Naive thymus-derived CD4-positive, alpha-beta T cell (primary cell): ENCODE results near the gene AK2. TPM values are rescaled to one million over a fixed set of nuclear protein-coding genes. Genes with fewer than 3 reads are reported as not detected.

ENCODE experiments used
- ATAC-seq: fragments of 150-1000 bp; cut with Tn5 transposase; 2 replicates; pipeline ENCODE4 v1.10.0; 2021; ENCODE audit warnings: mild to moderate bottlenecking, moderate library complexity
- CTCF ChIA-PET: fragments of 350-600 bp; sonication (Branson Sonifier 250); formaldehyde crosslinking; loops from one replicate; lab custom pipeline; 2021; ENCODE audit warnings: antibody characterized with exemption; lab: Charles Lee
- POLR2A ChIA-PET: fragments of 350-600 bp; sonication (Branson Sonifier 250); formaldehyde crosslinking; loops from one replicate; lab custom pipeline; 2021; ENCODE audit warnings: antibody characterized with exemption, inconsistent platforms; lab: Charles Lee
- DNase-seq, 9 donors: peaks; one replicate each; pipeline versions ENCODE4 v3.0.0 to v3.0.0-alpha.2; 2020 to 2022; ENCODE audit warnings: mixed read lengths in 1 of 9
- H3K27ac ChIP-seq: one replicate; pipeline ENCODE4 v1.7.0; 2013; ENCODE audit warnings: mild to moderate bottlenecking, low read depth, low read length, moderate library complexity
- H3K27me3 ChIP-seq, 2 donors: one replicate each; pipeline ENCODE4 v1.7.0; 2013; ENCODE audit warnings: low read length in 2 of 2, mild to moderate bottlenecking in 2 of 2, moderate library complexity in 2 of 2; ENCODE audit not compliant: control insufficient read depth in 2 of 2, insufficient read depth in 2 of 2
- H3K36me3 ChIP-seq, 3 experiments: 1 replicate in 2 of 3; 2 replicates in 1 of 3; pipeline ENCODE4 v1.7.0; 2013; ENCODE audit warnings: low read length in 3 of 3, mild to moderate bottlenecking in 3 of 3, moderate library complexity in 1 of 3; ENCODE audit not compliant: insufficient read depth in 3 of 3, control insufficient read depth in 2 of 3
- H3K4me1 ChIP-seq, 2 donors: one replicate each; pipeline ENCODE4 v1.7.0; 2013; ENCODE audit warnings: low read length in 2 of 2, mild to moderate bottlenecking in 2 of 2, moderate library complexity in 1 of 2; ENCODE audit not compliant: control insufficient read depth in 2 of 2, insufficient read depth in 2 of 2
- H3K4me3 ChIP-seq: 2 replicates; pipeline ENCODE4 v1.7.0; 2013; ENCODE audit warnings: mild to moderate bottlenecking, low read length
- H3K9me3 ChIP-seq, 3 experiments: 1 replicate in 2 of 3; 2 replicates in 1 of 3; pipeline ENCODE4 v1.7.0; 2013; ENCODE audit warnings: low read length in 3 of 3; ENCODE audit not compliant: control insufficient read depth in 2 of 3
- H3K27ac Mint-ChIP-seq, 9 donors: one replicate each; pipeline ENCODE4 v1.8.0; 2020 to 2022; ENCODE audit warnings: mixed read lengths in 9 of 9, mild to moderate bottlenecking in 8 of 9, moderate library complexity in 5 of 9, inconsistent platforms in 2 of 9
- H3K27me3 Mint-ChIP-seq, 5 donors: one replicate each; pipeline ENCODE4 v1.8.0; 2021 to 2022; ENCODE audit warnings: mixed read lengths in 5 of 5, mild to moderate bottlenecking in 1 of 5
- H3K36me3 Mint-ChIP-seq, 5 donors: one replicate each; pipeline ENCODE4 v1.8.0; 2020 to 2022; ENCODE audit warnings: mixed read lengths in 5 of 5, mild to moderate bottlenecking in 3 of 5, inconsistent platforms in 1 of 5
- H3K4me1 Mint-ChIP-seq, 7 donors: one replicate each; pipeline ENCODE4 v1.8.0; 2020 to 2022; ENCODE audit warnings: mixed read lengths in 7 of 7, mild to moderate bottlenecking in 3 of 7, inconsistent platforms in 1 of 7
- H3K4me3 Mint-ChIP-seq, 10 donors: one replicate each; pipeline ENCODE4 v1.8.0; 2020 to 2022; ENCODE audit warnings: mild to moderate bottlenecking in 10 of 10, mixed read lengths in 10 of 10, moderate library complexity in 6 of 10, inconsistent platforms in 2 of 10
- H3K9me3 Mint-ChIP-seq, 11 donors: one replicate each; pipeline ENCODE4 v1.8.0; 2020 to 2022; ENCODE audit warnings: mixed read lengths in 11 of 11, mild to moderate bottlenecking in 4 of 11, inconsistent platforms in 1 of 11, moderate library complexity in 1 of 11
- intact Hi-C, 2 donors: fragments of 100-400 bp; cut with micrococcal nuclease; formaldehyde crosslinking; loops; one replicate each; pipeline ENCODE4 v1.15.1; 2023
- polyA plus RNA-seq, 2 donors: library from polyadenylated mRNA; unstranded; fragments of 300-500 nt; fragmentation: Illumina TruSeq; gene quantifications; one replicate each; pipeline ENCODE4 v1.2.3, GENCODE V29; 2021
- total RNA-seq, 6 experiments: library from RNA in 5 of 6; stranded (reverse) in 5 of 6; gene quantifications; 1 replicate in 5 of 6; 2 replicates in 1 of 6; pipeline ENCODE4 v1.2.3 and lab custom pipeline; 2021 to 2026

AK2 gene
- total and polyA plus RNA-seq, 7 experiments from 2014 or later, result 53.8 to 219 (median 97.4) TPM

DNA sequence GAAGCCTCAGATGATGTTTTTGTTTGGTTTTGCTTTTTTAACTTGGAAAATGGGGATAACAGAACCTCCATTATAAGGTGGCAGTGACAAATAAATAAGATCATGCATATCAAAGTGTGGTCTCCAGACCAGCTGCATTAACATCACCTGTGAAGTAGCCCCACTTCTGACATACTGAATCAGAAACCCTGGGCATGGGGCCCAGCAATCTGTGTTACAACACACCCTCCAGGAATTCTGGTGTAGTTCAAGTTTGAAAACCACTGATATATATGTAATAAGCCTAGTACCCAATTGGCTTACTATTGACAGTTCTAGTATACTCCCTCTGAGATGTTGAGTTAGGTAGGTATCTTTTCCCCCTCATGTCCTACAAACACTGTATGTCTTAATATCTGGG is 48.0 kb downstream of the AK2 start:
- ATAC-seq, result no peak
- H3K36me3 ChIP-seq, result no peaks in the 10 kb centered on the region
- ChIA-PET CTCF (interaction anchor here (0.9 kb wide), 1 partner anchor 98 kb away, joined by 3 read pairs; no protein-coding TSS in a partner anchor), POLR2A (interaction anchor here (1.1 kb wide), 1 partner anchor 35 kb away, joined by 3 read pairs; no protein-coding TSS in a partner anchor)
- Mint-ChIP-seq H3K27ac (peak overlapping the region in 1 of 9 donors; percentile 88), H3K27me3 (no peaks in the 10 kb centered on the region), H3K9me3 (no peaks in the 10 kb centered on the region), H3K36me3 (peaks cover 0 to 13% (median 0%) of the 10 kb centered on the region in 5 donors), H3K4me3 (peak overlapping the region in 1 of 10 donors; percentile 81), H3K4me1 (peaks cover 0 to 89% (median 0%) of the 10 kb centered on the region in 7 donors)
- intact Hi-C loops, result loop anchor here in 1 of 2 donors (1.0 kb wide), 1 partner anchor 7 kb away; no protein-coding TSS in a partner anchor
- no peaks in the 10 kb centered on the region for H3K27me3 ChIP-seq
- no peak overlapping the region for H3K27ac ChIP-seq
- no peak for DNase-seq
- peaks cover 0 to 5% of the 10 kb centered on the region in 2 donors for H3K4me1 ChIP-seq
- H3K9me3 ChIP-seq, result no peaks in the 10 kb centered on the region
- no peak overlapping the region for H3K4me3 ChIP-seq

- Mint-ChIP-seq H3K27ac (peak overlapping the region in 1 of 9 donors; percentile 88), H3K9me3 (peaks cover 0 to 2% (median 0%) of the 10 kb centered on the region in 11 donors), H3K36me3 (peaks cover 0 to 19% (median 0%) of the 10 kb centered on the region in 5 donors), H3K27me3 (no peaks in the 10 kb centered on the region), H3K4me1 (peaks cover 12 to 90% (median 25%) of the 10 kb centered on the region in 7 donors), H3K4me3 (no peak overlapping the region)
- ChIA-PET POLR2A (interaction anchor here (3.9 kb wide), 1 partner anchor 21 kb away, joined by 14 read pairs; the partner anchor contains the start of gene RNF19B), CTCF (interaction anchor here (1.4 kb wide), 1 partner anchor 36 kb away, joined by 3 read pairs; no protein-coding TSS in a partner anchor)
- Histone ChIP-seq H3K9me3 (no peaks in the 10 kb centered on the region), H3K4me3 (no peak overlapping the region), H3K27ac (no peak overlapping the region), H3K36me3 (no peaks in the 10 kb centered on the region), H3K4me1 (peaks cover 11 to 26% of the 10 kb centered on the region in 2 donors), H3K27me3 (no peaks in the 10 kb centered on the region)
- no peak for ATAC-seq
- no peak for DNase-seq
- intact Hi-C loops, result no loop called here
Observed at GRCh38 chr1:32985226-32985625, 51.5 kb downstream of the AK2 start.

- no peaks in the 10 kb centered on the region for H3K9me3 ChIP-seq
- H3K36me3 ChIP-seq, result no peaks in the 10 kb centered on the region
- peaks cover 11 to 26% of the 10 kb centered on the region in 2 donors for H3K4me1 ChIP-seq
- peak overlapping the region in 1 of 9 donors; percentile 88 for H3K27ac Mint-ChIP-seq
- H3K27me3 ChIP-seq, result no peaks in the 10 kb centered on the region
- H3K9me3 Mint-ChIP-seq, result peaks cover 0 to 2% (median 0%) of the 10 kb centered on the region in 11 donors
- intact Hi-C loops, result no loop called here
- DNase-seq (no peak), ATAC-seq (peak; percentile 54)
- H3K4me3 ChIP-seq, result no peak overlapping the region
- H3K27ac ChIP-seq, result no peak overlapping the region
- peak overlapping the region in 1 of 10 donors; percentile 71 for H3K4me3 Mint-ChIP-seq
- H3K4me1 Mint-ChIP-seq, result peaks cover 12 to 90% (median 29%) of the 10 kb centered on the region in 7 donors
- ChIA-PET CTCF (interaction anchor here (1.4 kb wide), 1 partner anchor 37 kb away, joined by 3 read pairs; no protein-coding TSS in a partner anchor), POLR2A (interaction anchor here (3.9 kb wide), 1 partner anchor 20 kb away, joined by 14 read pairs; the partner anchor contains the start of gene RNF19B)
- H3K36me3 Mint-ChIP-seq, result peaks cover 0 to 19% (median 0%) of the 10 kb centered on the region in 5 donors
- H3K27me3 Mint-ChIP-seq, result no peaks in the 10 kb centered on the region
Observed at GRCh38 chr1:32984455-32985171, 52.1 kb downstream of the AK2 start.

- H3K4me3 Mint-ChIP-seq, result peak overlapping the region in 1 of 10 donors; percentile 71
- POLR2A ChIA-PET, result interaction anchor here (1.0 to 3.9 kb wide), 2 partner anchors 15 to 20 kb away, joined by 4 to 14 read pairs; partner anchors contain the start of gene RNF19B
Observed at GRCh38 chr1:32984090-32984454, 52.6 kb downstream of the AK2 start.

DNA sequence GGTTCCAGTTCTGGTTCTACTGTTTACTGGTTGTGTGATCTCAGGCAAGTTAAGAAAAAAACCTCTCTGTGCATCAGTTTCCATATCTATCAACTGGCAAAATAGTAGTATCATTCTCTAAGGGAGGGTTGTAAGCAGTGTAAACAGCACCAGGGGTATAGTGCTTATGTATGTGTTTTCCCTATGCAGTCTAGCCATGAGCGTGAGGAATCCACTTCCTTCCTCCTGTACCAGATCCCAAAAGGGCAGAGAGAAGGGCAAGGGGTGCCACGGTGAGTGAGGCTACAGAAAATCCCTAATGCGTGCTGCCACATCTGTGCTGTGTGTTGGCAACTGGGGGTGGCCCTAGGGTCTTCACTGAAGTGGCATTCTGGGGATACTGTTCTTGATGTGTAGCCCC is 53.7 kb downstream of the AK2 start:
- no peak overlapping the region for H3K4me3 ChIP-seq
- ChIA-PET POLR2A (interaction anchor here (1.0 to 3.9 kb wide), 2 partner anchors 14 to 19 kb away, joined by 4 to 14 read pairs; partner anchors contain the start of gene RNF19B), CTCF (no interaction called here)
- H3K9me3 ChIP-seq, result no peaks in the 10 kb centered on the region
- peaks cover 12 to 79% (median 25%) of the 10 kb centered on the region in 7 donors for H3K4me1 Mint-ChIP-seq
- DNase-seq, result no peak
- H3K4me3 Mint-ChIP-seq, result peak overlapping the region in 1 of 10 donors; percentile 72
- no peak for ATAC-seq
- no peaks in the 10 kb centered on the region for H3K27me3 Mint-ChIP-seq
- peaks cover 0 to 2% (median 0%) of the 10 kb centered on the region in 11 donors for H3K9me3 Mint-ChIP-seq
- H3K4me1 ChIP-seq, result peaks cover 11 to 26% of the 10 kb centered on the region in 2 donors
- intact Hi-C loops, result no loop called here
- H3K36me3 Mint-ChIP-seq, result peaks cover 0 to 17% (median 0%) of the 10 kb centered on the region in 5 donors
- H3K27me3 ChIP-seq, result no peaks in the 10 kb centered on the region
- no peak overlapping the region for H3K27ac ChIP-seq
- peak overlapping the region in 7 of 9 donors; percentile 5 to 99 (median 67) for H3K27ac Mint-ChIP-seq
- no peaks in the 10 kb centered on the region for H3K36me3 ChIP-seq

More at GRCh38 chr1:32984090-32984454, 52.6 kb downstream of the AK2 start:
- ATAC-seq, result no peak
- Mint-ChIP-seq H3K27me3 (no peaks in the 10 kb centered on the region), H3K9me3 (peaks cover 0 to 2% (median 0%) of the 10 kb centered on the region in 11 donors), H3K27ac (peak overlapping the region in 5 of 9 donors; percentile 21 to 88 (median 43)), H3K4me1 (peaks cover 12 to 87% (median 26%) of the 10 kb centered on the region in 7 donors), H3K36me3 (peaks cover 0 to 21% (median 0%) of the 10 kb centered on the region in 5 donors)
- CTCF ChIA-PET, result no interaction called here
- Histone ChIP-seq H3K27me3 (no peaks in the 10 kb centered on the region), H3K27ac (no peak overlapping the region), H3K4me3 (no peak overlapping the region), H3K4me1 (peaks cover 11 to 26% of the 10 kb centered on the region in 2 donors), H3K36me3 (no peaks in the 10 kb centered on the region), H3K9me3 (no peaks in the 10 kb centered on the region)
- intact Hi-C loops, result no loop called here
- DNase-seq, result no peak
